Measurements from ENCODE around the gene EVX2.
A peak's percentile ranks its signal among the peaks of the same experiment; 100 is the strongest.

EVX2 gene

GRCh38 chr2:176082824-176083751, 674 bp downstream of the EVX2 start:
- DNase-seq (ENCODE audit: low spot score) = no peak

GRCh38 chr2:176082525-176082823, 1.3 kb downstream of the EVX2 start:
- DNase-seq (ENCODE audit: low spot score) = no peak

DNA sequence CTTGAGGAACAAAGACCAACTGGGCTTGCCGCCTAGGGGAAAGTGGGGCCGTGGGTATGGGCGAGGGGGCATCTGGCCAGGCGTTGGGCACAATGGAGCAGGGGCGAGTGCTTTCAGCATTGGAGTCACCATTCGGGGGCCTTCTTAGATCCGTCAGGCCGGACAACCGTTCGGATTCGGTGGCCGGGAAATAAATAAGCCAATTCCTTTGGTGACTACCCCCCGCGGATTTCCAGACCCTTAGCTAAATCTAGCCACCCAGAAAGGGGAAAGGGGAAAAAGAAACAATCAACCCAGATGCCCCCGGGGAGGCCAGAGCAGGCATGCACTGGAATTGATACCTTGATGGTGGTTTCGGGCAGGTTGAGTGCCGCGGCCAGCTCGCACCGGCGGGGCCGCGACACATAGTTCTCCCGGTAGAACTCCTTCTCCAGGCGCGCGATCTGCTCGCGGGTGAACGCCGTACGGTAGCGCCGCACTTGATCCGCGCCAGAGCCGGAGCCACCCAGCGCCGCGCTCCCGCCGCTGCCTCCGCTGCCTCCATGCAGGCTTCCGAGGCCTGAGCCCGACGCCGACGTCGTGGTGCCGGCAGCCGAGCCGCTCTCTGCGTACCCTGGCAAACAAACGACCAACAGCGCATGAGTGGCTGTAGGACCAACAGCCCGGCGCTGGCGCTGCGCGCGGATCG, 1.8 kb downstream of the EVX2 start:
- DNase-seq (ENCODE audit: low spot score) = no peak

- DNase-seq (ENCODE audit: low spot score) = no peak
These were observed 2.4 kb downstream of the EVX2 start for GRCh38 chr2:176081376-176081836.

GRCh38 chr2:176080540-176081375, 3.0 kb downstream of the EVX2 start:
- no peak for DNase-seq (ENCODE audit: low spot score)

DNA sequence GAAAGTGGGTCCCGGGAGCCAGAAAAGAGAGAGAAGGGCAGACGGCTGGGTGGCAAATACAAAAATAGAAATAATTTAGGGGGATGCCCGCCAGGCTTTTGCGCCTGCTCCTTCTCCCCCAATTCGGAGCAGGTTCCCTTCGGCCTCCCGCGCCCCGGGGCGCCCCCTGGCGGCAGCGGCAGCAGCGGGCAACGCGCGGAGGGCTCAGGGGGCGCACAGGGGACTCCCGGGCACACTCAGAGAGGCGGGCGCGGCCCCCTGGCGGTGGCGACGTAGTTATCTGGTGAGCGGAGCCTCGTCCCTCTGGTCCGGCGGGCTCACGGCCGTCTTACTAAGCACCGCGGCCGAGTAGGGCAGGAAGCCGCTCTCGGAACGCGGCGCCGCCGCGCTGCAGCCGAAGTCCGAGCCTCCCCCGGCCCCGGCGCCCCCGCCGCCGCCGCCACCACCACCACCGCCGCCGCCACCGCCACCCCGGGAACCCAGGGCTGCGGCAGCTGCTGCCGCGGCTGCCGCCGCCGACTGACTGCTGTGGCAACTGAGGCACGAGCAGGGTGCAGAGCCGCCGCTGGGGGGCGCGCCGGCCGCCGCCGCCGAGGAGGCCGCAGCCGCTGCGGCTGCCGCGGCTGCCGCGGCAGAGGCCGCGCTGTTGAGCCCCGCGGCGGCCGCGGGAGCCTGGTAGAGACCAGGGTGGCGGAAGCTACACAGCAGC, 3.8 kb downstream of the EVX2 start:
- peak; percentile 81 for DNase-seq (ENCODE audit: low spot score)

GRCh38 chr2:176079285-176079830, 4.4 kb downstream of the EVX2 start:
- DNase-seq (ENCODE audit: low spot score) = no peak

DNA sequence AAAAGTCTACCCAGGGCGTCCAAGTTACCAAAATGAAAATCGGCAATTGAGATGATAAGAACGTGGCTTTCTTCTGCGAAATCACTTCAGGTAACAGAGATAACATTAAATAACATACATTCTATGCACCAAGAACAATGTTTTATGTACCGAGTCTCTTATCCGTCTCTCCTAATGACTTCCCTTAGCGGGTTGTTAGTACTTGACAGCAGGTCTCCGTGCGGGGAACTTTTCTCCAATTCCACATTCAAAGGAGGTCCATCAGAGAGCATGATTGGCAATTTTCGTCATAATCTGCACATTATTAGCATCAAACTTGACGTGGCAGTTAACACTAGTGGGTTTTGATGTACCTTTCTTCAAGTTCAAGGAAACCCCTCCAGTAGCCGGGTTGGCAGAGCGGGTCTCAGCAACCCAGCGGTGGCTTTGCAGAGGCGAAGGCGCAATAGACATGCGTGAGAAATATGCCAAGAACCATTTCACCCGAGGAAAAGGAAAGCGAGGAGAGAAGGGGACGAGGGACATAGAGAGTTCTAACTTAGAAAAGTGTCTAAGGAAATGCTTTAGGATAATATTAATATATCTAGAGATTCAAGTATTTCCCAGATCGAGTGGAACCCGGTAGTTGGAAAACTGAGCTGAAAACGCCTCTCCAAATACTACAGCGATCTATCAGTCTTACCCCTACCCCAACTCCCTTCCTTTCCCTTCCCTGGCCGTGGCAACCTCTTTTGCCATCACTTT, 5.0 kb downstream of the EVX2 start:
- no peak for DNase-seq (ENCODE audit: low spot score)

- DNase-seq (ENCODE audit: low spot score) = no peak
These were observed 7.0 kb downstream of the EVX2 start for GRCh38 chr2:176076796-176077195.

DNA sequence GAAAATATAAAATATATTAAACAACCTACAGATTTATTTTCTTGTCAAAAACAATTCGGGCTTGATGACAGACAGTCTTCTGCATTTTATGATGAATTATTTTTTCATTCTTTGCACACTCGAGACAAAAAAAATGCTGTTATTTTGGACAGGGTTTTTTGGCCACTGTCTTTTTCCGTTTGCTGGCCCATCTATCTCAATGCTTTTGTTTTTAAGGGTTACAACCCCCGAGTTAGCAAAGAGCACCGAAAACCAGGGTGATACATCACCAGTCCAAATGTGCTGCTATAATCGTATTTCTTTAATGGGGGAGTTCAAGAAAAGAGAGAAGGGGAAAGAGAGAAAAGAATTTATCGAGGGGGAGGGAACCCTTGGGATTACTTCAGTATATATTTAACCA, 7.7 kb downstream of the EVX2 start:
- no peak for DNase-seq (ENCODE audit: low spot score)

GRCh38 chr2:176075481-176075880, 8.3 kb downstream of the EVX2 start:
- no peak for DNase-seq (ENCODE audit: low spot score)

DNA sequence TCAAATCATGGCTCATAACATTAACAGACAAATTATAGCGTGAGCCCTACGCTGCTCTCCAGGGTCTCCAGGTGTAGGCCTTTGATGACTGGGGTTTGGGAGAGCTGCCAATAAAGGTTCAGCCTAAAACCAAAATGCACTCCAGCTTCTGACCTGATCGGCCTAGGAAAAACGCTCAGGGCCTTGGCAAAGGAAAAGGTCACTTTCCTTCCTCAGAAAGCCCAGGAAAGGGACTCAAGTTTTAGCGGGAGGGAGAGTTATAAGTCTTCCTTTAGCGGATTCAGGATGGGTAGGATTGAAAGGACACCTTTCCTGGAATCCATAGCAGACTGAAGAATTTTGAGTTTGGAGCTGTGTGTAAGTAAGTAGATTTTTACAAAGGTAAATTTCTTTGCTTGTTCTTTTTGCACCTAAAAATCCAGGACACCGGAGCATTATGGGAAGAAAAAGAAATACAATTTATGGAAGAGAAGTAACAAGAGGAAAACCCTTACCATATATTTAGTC, 8.8 kb downstream of the EVX2 start:
- DNase-seq (ENCODE audit: low spot score) = no peak

DNA sequence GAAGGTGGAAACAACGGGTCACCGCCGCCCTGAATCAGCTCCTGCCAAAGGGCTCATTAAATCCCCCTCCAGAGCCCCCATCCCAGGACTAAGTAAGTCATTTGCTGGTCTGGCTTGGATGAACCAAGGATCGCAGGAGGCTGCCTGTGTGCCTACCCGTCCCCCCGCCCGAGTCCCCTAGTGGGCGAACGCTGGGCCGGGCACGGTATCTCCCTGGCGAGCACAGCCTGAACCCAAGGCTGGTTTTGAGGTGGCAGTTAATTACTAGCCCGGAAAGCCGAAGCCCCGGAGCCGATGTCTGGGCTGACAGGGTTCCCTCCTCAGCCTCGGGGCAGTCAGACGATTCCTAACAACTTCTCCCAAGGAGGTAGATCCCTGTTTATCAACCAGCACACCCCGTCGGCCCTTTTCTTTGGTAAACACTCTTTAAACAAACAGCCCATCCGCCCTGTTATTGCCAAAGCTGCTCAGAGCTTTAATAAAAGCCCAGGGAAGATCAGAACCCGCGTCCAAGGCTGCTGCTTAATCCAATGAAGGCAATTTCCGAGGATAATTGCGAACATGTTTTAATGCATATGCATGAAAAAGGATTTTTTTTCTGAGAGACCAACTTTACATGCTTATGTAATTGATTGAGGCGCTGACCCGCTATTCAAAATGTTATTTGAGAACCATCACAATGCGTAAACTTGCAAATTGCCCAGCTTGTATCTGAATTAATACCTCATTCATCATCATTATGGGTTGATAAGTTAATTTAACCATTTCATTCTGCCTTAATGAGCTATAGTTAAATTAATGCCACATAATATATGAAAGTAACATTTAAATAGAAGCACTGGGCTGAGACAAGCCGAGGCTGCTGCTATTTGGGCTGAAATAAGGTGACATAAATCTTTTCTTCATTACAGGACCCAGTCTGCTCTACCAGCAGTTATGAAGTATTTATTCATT, 10.5 kb downstream of the EVX2 start:
- no peak for DNase-seq (ENCODE audit: low spot score)

GRCh38 chr2:176072292-176072669, 11.5 kb downstream of the EVX2 start:
- no peak for DNase-seq (ENCODE audit: low spot score)

DNA sequence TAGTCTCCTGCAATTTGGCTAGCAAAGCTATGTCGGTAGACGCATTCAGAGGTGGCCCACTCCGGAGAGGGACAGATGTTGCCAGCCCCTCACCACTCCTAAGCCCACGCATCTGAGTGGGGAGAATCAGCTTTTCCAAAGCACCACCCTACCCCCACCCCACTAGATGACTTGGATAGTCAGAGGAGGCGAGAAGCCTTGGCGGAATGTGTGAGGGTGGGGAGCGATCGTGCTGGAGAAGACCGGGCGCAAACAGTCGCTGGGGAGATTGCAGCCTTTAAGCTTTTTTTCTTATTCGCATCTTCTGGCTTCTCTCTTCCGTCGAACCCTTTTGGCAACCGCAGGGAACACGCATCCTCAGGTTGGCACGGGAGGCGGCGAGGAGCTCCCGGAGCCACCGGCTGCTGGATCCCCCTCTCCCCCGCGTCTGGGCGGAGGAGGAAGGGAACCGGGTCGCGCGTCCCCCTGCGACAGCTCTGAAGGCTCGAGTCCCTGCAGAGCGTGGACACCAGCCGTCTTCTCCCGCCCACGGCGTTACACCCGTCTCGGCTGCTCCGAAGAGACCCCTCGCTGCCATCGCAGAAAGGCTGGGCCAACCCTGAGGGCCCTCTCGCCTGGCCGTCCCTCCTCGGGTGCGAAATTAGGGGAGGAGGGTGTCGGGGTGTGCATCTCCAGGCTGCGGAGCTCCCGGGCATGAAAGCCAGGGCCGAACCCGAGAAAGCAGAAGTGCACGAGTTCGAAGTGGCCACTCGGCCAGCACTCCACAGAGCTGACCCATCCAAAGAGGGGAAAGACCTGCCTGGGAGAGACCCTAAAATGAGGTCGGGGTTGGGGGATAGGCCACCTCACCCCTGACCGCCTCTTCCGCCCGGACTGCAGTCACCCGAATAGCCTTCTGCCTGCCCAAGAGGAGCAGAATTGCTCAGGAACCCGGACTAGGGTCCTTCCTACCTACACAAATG, 12.2 kb downstream of the EVX2 start:
- DNase-seq (ENCODE audit: low spot score) = no peak

GRCh38 chr2:176068419-176068832, 15.3 kb downstream of the EVX2 start:
- DNase-seq (ENCODE audit: low spot score) = no peak

- no peak for DNase-seq (ENCODE audit: low spot score)
These were observed 16.0 kb downstream of the EVX2 start for GRCh38 chr2:176067589-176068418.
